GM18858 (cell line): ENCODE results near the gene ILRUN.
"Not testable (repeated sequence)": the region's sequence is repeated elsewhere in the genome, so short reads cannot be mapped to it uniquely, and the experiment has no call there.

Experiments
- ATAC-seq: cut with Tn5 transposase; IDR thresholded peaks from one replicate; pipeline ENCODE4 v1.9.1; 2021; ENCODE audit not compliant: unreplicated experiment

The ILRUN gene

DNA sequence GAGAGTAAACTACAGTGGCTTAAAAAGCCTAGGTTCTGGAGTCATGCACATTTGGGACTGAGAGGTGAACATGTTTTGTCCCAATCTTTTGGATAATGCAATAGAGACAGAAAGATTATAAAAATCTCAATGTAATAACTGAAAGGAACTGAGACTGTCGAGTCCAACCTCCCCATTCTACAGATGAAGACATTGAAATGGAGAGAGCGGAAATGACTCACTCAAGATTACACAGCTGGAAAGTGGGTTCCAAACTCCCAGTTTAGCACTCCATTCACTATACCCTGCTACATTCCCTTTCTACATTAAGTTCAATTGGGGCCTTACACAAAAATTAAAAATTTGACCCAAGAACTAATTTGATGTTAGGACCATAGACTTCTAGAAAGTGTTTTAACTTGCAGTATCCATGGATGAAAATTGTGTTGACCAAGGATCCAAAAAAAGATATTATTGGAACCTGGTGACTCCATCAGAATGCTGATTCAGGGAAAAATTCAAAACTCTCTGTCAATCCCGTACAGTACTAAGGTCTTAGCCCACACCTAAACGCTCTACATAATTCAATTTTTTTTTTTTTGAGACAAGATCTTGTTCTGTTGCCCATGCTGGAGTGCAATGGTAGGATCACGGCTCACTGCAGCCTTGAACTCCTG, 1.5 kb upstream of the ILRUN start:
- no peak for ATAC-seq

DNA sequence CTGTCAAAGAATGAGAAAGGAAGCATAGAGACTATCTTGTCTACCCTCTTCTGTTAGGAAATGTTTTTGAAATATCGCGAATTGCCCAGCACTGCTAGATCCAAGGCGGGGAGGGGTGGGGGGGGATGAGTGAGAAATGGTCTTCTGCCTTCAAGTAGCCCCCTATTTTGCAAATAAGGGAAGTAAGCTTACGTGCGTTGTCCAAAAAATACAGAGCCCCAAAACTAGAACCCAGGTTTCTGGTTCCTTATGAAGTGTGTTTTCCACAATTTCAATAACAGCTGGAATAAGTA, 923 bp upstream of the ILRUN start:
- ATAC-seq, result no peak

DNA sequence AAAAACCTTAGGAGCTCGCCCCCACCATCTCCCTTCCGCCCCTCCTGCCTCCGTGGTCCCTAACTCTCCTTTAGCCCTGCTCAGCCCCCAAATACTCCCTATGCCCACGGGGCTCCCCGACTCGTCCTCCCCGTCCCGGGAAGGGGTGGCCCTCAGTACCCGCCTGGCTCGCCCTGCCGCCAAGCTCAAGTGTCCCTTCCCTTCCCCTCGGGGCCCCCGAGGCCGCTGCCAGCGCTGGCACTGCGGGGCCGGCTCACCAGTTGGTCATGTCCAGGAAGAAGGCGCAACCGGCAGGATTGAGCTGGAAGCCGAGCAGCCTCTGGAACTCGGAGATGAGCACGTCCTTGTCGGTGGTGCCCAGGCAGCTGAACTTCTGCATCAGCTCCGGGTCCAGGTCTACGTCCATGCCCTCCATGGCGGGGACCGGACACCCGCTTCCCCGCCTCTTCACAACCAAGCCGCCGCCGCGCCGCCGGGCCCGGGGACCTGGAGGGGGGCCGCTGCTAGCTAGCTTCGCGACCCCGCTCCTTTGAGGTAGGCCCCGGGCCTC, 303 bp downstream of the ILRUN start:
- peak; percentile 18 for ATAC-seq

DNA sequence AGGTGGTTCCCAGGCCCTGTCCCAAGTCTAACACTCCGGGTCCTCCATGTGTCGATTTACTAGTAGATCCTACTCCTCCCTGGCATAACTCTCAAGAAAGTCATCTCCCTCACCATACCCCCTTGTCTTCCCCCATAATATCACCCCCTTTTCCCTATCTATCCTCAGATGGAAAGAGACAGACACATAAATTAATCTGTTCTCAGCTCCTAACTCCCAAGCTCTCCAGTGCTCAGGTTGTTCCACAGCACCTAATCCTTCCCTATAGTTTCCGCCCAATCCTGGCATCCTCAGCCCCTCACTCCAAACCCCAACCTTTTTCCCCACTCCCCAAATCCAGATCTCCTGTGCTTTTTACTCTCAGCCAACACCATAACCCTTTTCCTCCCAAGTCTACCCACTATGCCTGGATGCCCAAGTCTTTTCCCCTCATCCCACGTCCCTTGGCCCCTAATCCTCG, 808 bp downstream of the ILRUN start:
- no peak for ATAC-seq

DNA sequence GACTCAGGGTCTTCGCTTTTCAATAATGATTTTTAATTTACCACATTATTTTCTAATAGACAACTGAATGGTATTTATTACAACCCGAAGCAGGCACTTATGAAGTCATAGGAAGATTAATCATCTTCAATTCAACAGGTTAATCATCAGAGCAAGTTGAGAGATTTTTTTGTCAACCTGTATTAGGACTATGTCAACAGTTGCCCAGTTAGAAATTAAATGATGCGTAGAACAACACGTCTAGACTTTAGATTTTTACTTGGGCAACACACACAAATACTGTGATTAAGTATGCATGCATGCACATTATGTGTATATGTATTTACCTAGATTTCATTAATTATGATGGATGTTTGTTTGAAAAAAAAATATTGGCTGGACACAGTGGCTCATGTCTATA, 4.3 kb downstream of the ILRUN start:
- ATAC-seq, result no peak

DNA sequence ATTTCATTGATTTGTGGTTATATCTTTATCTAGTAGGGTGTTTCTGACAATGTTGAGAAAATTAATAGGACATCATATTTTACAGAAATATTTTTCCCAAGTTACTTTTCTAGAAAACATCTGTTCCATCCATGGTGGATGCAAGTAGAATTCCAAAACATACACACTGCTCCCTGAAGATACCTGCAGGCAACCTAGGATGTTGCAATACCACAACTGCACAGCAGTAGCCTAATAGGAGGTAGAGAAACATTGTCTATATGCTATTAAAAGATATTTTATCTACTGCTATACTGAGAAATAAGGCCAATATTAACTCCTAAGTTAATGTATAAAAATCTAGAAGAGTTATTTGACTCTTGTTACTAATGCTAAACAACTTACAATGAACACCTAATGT, 6.8 kb downstream of the ILRUN start:
- no peak for ATAC-seq

DNA sequence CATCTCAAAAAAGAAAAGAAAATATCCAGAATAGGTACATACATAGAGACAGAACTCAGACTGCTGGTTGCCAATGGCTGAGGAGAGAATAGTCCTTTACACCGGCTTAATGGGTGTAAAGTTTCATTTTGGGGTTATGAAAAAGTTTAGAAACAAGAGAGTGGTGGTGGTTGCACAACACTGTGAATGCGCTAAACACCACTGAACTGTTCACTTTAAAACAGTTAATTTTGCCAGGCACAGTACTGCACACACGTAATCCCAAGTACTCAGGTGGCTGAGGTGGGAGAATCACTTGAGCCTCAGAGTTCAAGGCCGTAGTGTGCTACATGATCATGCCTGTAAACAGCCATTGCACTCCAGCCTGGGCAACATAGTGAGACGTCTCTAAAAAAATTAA, 7.6 kb downstream of the ILRUN start:
- ATAC-seq, result no peak

DNA sequence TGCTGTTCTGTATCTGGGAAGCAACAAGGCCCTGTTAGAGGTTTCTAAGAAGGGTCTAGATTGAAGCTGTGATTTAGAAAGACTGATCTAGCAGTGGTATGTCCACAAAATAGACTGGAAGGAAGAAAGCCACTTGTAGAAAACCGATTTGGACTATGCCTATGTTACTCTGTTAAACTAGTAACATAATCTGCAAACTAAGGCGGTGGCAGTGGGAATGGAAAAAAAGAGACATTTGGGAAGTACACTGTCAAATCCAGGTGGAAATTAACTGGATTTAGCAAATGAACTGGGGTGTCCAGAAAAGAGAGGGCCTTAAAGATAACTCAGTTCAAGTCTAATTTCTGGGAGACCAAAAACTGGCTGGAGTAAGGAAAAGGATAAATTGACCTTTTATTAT, 11.6 kb downstream of the ILRUN start:
- ATAC-seq, result no peak

DNA sequence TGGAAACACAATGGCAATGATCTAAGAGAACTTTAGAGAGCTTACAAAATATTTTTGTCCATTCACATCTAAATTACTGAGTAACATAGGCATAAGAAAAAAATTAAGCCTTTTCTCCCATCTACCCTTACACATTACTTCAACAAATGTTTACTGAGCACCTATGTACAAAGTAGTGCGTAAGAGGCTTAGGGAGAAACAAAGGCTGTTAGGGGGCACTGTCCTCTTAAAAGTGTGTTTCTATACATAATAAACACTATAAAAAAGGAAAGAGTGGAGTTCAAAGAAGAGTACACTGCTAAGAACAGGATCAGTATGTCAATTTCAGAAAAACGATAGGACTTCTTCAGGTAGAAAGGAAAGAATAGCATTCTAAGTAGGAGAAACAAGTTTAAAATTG, 12.2 kb downstream of the ILRUN start:
- ATAC-seq, result no peak

DNA sequence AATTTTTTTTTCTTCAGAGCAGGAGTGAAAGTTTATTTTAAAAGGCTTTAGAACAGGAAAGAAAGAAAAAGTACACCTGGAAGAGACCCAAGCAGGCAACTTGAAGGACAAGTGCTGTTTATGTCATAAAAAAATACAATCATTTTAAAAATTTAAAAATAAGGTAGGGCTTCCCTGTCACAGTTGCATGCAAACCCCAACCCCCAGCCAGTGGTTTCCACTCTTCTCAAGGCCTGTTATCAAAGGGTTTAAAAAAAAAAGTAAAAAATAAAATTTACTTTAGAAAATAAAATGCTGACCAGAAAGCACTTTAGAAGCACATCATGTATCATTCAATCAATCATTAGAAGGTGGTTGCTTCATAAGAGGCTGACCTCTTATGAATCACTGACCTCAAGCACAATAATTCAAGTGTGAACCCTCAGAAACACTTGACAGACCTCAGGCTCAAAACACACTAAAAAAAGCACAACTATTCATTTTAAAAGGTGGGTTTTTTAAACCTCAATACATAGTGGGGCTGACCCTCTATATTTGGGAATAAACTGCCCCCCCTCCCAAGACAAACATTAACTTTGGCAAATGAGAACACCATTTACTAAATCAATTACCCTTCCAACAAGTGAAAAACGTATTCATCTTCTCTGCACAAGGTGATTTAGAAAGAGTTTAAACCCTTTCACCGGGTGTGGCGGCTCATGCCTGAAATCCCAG, 15.6 kb downstream of the ILRUN start:
- ATAC-seq, result no peak

DNA sequence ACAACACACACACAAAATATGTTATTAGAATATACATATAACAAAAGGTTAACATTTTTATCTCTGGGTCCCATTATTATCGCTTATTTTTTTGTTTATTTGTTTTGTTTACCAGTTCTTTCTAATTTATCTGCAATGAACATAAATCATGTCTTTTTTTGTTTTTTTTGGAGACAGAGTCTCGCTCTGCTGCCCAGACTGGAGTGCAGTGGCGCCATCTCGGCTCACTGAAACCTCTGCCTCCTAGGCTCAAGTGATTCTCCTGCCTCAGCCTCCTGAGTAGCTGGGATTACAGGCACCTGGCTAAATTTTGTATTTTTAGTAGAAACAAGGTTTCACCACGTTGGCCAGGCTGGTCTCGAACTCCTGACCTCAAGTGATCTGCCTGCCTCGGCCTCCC, 16.3 kb downstream of the ILRUN start:
- ATAC-seq, result not testable (repeated sequence)

DNA sequence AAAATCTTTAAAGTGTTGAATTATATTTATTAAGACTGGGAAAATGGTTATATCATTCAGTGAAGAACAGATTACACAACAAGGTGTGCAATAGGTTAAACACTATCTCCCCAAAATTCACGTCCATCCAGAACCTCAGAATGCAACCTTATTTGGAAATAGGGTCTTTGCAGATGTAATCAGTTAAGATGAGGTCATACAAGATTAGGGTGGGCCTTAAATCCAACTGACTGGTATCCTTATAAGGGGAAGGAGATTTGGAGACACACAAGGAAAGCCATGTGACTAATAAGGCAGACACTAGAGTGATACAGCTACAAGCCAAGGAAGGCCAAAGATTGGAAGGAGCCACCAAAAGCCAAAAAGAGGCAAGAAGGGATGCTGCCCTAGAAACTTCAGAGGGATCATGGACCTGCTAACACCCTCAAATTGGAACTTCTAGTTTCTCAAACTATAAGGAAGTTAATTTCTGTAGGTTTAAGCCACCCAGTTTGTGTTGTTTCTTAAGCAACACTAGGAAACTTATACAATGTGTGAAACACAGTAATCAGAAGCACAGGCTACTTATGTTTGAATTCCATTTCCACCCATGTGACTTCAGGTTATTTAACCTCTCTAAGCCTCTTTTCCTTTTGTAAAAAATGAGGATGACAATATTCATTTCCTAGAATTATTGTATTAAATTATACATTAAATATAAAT, 16.9 kb downstream of the ILRUN start:
- ATAC-seq, result no peak

DNA sequence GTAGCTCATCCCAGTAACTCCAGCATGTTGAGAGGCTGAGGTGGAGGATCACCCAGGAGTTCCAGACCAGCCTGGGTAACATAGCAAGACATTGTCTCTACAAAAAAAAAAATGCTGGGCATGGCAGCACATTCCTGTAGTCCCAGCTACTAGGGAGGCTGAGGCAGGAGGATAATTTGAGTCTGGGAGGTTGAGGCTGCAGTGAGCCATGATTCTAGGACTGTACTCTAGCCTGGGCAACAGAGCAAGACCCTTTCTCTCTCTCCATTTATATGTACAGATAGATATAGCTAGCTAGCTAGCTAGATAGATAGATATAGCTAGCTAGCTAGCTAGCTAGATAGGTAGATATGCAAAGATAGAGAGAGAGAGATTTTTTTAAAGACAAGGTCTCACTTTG, 20.4 kb downstream of the ILRUN start:
- ATAC-seq, result no peak

DNA sequence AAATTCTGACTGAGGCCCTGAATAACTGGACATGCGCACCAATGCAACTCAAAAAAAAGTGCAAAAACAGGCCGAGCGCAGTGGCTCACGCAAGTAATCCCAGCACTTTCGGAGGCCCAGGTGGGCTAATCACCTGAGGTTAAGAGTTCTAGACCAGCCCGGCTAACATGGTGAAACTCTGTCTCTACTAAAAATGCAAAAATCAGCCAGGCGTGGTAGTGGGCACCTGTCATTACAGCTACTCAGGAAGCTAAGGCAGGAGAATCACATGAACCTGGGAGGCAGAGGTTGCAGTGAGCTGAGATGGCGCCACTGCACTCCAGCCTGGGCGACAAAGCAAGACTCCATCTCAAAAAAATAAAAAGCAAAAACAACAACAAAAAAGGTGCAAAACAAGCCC, 21.6 kb downstream of the ILRUN start:
- not testable (repeated sequence) for ATAC-seq

DNA sequence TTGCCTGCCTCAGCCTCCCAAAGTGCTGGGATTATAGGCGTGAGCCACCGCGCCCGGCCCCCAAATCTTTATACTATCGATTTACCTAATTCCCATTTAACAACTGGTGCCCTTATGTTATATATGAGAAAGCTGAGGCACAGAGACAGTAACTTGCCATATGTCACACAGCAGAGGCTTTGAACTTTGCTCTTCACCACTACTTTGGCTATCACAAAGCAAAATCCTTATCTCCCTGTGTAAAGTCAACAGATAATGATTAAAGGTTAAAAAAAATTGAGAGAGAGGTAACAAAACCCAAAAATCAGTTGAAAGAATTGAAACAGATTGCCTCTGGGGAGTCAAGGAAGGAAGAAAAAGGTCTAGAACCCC, 22.3 kb downstream of the ILRUN start:
- no peak for ATAC-seq

DNA sequence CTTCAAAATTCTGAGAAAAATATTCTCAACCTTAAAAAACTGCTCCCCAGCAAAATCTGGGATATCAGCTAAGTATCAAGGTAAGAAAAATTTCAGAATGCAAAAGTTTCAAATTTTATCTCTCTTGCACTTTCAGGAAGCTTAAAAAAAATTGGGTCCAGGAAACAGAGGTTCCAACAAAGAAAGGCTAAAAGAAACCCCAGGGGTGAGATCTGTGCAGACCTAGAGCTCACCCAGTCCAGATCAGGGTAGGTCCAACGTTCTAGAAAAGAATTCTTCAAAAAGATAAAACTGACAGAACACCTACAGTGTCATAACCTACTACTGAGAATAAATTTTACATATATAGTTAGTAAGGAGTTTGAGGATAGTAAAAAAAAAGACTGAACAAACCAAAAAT, 23.5 kb downstream of the ILRUN start:
- no peak for ATAC-seq

DNA sequence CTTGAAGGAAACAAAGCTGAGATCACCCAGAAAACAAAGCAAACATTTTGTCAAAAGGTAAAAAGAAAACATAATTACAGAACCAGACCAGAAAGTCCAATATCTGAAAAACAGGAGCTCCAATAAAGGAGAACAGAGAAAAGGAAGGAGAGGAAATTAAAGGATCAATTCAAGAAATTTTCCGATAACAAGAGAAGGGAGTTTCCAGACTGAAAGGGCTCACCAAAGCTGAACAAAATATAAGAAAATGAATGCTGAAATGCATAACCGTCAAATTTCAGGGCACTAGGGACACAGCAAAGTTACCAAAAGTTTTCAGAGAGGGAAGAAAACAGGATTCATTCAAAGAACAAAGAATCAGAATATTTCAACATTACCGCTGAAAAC, 23.9 kb downstream of the ILRUN start:
- no peak for ATAC-seq

DNA sequence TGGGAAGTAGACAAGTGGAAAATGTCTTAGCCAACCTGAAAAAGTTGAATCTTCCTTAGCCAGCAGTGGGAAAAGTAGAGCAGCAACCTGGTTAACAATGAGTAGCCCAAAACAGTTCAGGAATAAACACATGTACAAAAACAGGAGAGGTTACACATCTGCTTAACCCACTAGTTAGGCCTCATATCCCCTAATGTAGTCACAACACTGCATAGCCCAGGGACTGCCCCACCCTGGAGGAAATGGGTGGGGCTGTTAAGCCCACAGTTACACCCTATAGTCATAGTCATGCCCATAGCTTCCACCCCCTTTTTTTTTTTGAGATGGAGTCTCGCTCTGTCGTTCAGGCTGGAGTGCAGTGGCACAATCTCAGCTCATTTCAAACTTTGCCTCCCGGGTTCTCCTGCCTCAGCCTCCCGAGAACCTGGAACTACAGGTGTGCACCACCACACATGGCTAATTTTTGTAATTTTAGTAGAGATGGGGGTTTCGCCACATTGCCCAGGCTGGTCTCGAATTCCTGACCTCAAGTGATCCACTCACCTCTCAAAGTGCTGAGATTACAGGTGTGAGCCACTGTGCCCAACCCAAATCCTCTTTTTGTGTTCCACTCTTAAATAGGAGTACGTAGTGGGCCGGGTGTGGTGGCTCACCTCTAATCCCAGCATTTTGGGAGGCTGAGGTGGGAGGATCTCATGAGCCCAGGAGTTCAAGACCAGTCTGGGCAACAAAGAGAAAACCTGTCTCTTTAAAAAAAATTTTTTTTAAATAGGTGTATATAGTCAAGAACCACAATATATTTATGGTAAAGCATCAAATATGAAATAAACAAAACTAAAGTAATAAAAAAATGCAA, 24.5 kb downstream of the ILRUN start:
- peak; percentile 78 for ATAC-seq

DNA sequence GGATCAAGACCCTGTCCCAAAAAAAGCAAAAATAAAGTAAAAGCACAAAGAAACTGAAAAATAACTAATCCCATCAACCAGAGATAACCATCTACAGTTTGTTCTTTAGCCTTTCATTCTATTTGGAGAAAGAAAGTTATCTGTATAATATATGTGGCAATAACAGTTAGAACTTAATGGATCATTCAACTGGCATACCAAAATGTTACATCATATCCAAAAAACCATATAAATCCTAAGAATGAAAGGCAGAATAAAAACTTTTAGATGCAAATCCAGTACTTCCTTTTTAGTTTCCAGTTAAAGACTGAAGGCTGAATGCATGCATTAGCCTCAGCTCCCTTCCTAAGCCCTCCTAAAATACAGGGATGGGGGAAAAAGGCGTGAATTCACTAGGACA, 25.2 kb downstream of the ILRUN start:
- ATAC-seq, result no peak

DNA sequence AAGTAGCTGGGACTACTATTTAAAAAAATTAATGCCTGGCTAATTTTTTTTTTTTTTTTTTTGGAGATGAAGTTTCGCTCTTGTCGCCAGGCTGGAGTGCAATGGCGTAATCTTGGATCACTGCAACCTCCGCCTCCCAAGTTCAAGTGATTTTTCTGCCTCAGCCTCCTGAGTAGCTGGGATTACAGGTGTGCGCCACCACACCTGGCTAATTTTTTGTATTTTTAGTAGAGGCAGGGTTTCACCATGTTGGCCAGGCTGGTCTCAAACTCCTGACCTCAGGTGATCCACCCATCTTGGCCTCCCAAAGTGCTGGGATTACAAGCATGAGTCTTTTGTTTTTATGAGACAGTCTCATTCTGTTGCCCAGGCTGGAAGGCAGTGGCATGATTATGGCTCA, 27.8 kb downstream of the ILRUN start:
- ATAC-seq, result not testable (repeated sequence)

DNA sequence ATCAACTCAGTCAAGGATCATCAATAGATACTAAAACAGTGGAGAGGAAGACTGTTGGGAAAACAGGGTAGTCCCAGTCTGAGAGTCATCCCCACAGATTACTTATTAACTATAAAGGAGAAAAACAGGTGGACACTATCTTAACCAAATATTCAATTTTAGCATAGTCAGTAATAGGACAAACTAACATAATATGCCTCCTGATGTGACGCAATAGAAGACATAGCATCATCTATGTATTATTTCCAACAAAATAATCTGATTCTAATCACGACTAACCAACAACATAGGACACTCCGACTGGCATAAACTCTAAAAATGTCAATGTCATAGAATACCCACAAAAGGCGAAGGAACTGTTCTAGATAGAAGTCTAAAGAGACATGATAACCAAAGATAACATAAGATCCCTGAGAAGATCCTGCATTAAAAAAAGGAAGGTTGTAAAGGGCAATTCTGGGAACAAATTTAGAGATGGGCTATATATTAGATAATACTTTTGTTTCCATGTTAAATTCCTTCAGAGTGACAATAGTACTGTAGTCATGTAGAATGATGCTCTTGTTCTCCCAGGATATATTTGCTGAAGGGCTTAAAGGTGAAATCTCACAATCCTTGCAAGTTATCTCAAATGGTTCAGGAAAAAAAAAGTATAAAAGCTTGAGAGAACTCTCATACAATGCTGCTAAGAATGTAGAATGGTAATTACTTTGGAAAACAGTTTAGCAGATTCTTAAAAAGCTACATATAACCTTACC, 28.9 kb downstream of the ILRUN start:
- ATAC-seq, result no peak
